Frontal cortex (tissue), 4 donors: ENCODE data around the gene NMB. TPM values are rescaled to one million over a fixed set of nuclear protein-coding genes. Genes with fewer than 3 reads are reported as not detected.

ENCODE experiments used
- DNase-seq, 2 donors: peaks; one replicate each; pipeline ENCODE4 v3.0.0; 2012; ENCODE audit warnings: low spot score in 2 of 2
- FAIRE-seq: peaks from 2 replicates; lab custom pipeline; 2012; peaks lifted over from hg19 to GRCh38; lab: Jason Lieb, UNC
- total RNA-seq: library from RNA; depleted of rRNA; stranded (reverse); fragments of >200 nt; gene quantifications from one replicate; pipeline ENCODE4 v1.2.3, GENCODE V29; 2014
- donor health status: control.
- donor health status: control.
- donor health status: control.

Gene NMB
- total RNA-seq, 1 donor from 2014 or later: 2.4 TPM

DNA sequence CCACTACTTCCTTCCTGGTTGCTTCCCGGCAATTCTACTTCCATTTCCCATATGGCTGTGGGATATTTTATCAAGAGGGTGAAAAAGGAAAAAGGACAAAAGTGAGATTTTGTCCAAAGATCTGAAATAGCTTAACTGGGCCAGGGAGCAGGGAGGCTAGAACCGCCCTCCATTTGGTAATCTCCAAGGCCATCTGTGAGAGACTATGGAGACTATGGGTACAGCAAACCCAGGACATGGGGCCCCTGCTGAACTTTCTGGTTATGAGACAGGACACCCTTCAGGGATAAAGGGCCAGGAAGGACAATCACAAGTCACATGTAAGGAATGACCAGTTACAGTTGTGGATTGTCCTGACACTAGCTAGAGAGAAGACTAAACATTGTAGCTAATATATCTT, 32.9 kb downstream of the NMB start:
- DNase-seq: no peak
- no peak for FAIRE-seq

DNA sequence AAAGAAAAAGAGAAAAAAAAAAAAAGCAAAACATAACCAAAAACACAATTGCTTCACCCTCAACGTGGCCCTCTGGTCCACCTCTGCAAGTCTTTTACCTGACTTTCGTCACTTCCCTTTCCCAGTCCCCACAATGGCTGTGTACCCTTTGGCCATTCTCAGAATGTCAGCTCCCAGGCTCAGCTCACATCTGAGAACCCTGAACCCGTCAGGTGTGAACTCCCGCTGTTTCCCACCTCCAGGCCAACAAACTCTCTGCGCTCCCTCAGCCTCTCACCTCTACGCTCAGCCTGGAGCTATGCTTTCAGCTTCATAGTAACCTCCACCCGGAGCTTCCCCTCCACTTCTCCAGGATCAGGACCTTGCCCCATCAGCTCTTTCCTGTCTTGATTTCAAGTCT, 33.6 kb downstream of the NMB start:
- DNase-seq (no peak), FAIRE-seq (no peak)

DNA sequence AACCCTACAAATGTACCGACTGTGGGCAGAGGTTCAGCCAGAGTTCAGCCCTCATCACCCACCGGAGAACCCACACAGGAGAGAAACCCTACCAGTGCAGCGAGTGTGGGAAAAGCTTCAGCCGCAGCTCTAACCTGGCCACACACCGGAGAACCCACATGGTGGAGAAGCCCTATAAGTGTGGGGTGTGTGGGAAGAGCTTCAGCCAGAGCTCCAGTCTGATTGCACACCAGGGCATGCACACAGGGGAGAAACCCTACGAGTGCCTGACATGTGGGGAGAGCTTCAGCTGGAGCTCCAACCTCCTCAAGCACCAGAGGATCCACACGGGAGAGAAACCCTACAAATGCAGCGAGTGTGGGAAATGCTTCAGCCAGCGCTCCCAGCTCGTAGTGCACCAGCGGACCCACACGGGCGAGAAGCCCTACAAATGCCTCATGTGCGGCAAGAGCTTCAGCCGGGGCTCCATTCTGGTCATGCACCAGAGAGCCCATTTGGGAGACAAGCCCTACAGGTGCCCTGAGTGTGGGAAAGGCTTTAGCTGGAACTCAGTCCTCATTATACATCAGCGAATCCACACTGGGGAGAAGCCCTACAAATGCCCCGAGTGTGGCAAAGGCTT, 36.5 kb downstream of the NMB start:
- FAIRE-seq (no peak), DNase-seq (no peak)

DNA sequence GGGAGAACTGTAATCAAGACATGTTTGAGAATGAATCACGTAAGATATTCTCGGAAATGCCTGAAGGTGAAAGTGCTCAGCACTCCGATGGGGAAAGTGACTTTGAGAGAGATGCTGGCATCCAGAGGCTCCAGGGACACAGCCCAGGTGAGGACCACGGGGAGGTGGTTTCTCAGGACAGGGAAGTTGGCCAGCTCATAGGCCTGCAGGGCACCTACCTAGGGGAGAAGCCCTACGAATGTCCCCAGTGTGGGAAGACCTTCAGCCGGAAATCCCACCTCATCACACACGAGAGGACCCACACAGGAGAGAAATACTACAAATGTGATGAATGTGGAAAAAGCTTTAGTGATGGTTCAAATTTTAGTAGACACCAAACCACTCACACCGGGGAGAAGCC, 37.4 kb downstream of the NMB start:
- FAIRE-seq: no peak
- DNase-seq: no peak

DNA sequence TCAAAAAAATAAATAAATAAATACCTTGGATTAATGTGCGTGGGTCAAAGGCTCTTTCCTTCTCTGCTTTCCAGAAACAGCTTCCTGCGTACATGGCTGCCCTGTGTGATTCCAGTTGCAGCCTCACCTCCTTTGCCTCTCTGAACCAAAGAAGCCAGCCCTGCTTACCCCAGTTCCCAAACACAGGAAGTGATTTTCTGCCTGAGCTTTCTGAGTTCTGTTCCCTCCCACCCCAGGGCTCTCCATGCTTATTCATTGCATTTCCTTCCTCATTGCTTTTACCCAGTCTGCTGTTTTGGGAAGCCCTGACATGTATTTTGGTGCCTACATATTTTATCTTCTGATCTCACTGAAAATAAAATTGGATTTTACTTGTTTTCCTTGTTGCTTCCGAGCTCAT, 41.8 kb downstream of the NMB start:
- no peak for FAIRE-seq
- no peak for DNase-seq

DNA sequence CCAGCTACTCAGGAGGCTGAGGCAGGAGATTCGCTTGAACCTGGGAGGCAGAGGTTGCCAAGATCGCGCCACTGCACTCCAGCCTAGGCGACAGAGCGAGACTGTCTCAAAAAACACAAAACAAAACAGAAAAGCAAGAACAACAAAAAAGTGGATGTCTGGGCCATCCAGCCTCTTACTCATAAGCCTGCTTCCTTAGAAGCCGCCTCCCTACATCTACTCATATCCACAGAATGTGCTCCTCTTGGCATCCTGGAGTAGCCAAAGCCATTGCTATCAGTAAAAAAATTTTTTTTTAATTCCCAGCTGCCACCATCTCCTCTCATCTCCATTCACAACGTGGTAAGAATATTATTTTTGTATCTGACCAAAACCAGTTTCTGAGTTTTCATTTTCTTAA, 46.4 kb downstream of the NMB start:
- DNase-seq: no peak
- FAIRE-seq: no peak

DNA sequence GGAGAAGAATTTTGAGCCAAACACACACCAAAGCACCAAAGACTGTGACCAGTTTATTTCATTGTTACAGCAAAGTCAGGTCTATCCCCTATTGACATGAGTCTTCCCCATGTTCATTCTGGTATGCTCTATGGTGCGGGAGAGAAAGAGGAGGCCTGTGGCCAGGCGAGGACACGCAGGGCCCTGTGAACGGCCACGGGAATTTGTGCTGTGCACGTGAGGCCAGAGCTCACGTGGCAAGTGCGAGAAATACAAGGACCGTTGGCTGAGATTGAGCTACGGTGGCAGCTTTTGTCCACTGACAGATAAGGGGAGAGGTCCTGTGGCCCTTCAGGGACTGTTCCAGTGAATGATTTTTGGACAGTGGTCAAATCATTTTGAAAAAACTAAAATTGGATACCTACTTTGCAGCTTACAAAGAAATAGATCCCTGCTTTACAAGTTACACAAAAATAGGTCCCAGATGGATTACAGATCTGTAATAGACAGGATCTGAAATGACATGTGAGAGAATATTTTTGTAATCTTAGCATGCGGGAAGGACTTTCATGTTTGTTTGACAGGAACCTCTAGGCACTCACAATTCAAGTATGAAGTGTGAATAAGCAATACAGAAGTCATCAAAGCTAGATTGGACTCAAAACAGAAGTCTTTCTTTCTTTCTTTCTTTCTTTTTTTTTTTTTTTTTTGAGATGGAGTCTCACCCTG, 48.0 kb downstream of the NMB start:
- no peak for DNase-seq
- FAIRE-seq: no peak

DNA sequence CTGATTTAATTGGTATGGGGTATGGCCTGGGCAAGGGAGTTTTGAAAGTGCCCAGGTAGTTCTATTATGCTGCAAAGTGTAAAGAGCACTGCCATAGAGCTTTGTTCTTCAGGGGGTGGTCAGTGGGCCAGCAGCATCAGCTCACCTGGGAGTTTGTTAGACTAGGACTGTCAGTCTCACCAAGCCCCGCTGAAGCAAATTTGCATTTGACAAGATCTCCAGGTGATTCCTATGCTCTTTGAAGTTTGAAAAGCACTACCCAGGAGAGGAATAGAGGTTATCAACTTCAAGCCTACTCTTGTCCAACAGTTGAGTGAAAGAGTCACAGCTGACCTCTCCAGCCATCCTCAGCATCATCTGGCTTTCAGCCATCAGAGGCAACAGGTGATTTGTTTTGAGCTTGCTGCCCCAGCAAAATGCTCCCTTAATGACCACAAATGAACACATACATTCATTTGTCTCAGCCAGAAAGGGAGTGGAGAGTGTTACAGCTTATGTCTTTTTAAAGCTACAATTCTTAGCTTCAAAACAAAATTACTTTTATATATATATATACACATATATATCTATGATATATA, 49.2 kb downstream of the NMB start:
- no peak for FAIRE-seq
- no peak for DNase-seq

DNA sequence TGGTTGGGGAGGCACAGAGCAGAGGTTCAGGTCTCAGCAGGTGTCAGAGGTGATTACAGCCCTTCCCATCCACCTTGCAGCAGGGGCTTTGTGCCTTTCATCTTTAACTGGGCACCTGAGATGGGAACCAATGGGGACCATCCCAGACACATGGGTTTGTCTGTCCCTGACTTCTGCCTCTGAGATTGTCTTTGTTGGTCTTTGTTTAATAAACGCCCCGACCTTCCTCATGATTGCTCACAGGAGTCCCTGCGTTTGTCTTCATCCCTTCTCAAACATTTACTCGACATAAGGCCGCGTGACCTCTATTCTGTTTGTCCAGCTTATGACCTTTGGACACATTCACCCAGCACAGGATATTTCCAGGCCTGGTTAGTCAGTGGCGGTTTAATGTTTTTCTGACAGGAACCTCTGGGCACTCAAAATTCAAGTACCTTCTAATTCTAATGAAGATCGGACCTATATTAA, 51.3 kb downstream of the NMB start:
- no peak for FAIRE-seq
- no peak for DNase-seq

DNA sequence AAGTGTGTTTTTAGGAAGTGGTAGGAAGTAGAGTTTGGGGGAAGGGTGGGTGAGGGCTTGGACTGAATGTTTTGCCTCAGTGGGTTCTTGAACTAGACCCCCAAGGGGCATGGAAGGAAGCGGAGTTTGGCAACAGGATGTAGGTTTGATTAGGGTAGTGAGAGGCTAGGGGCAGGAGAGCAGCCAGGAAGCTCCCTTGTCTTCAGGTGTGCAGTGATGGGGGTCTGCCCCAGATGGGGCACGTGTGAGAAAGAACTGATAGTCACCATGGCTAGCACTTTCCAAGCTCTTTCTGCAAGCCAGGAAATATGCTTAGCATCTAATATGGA, 52.5 kb downstream of the NMB start:
- FAIRE-seq: no peak
- no peak for DNase-seq

Other genes with a start within 250 kb of the NMB start
- gene ZSCAN2, start 57.2 kb downstream of the NMB start, total RNA-seq: 34.2 TPM
- gene WDR73, start 3.9 kb downstream of the NMB start, total RNA-seq: 24.9 TPM
- 79.5 TPM for gene SEC11A, start 57.9 kb upstream of the NMB start, total RNA-seq
- gene ZNF592, start 90.4 kb upstream of the NMB start, total RNA-seq: 4.5 TPM
- 0.82 TPM for gene ALPK3, start 159.2 kb upstream of the NMB start, total RNA-seq
- gene SLC28A1, start 226.5 kb upstream of the NMB start, total RNA-seq: not detected